Loucy (cell line): ENCODE measurements around the gene HFE.

Experiments used
- CTCF ChIP-seq: fragments of 200-600 bp; sonication (generic); conservative IDR thresholded peaks from 2 replicates; pipeline ENCODE4 v1.5.1; 2014; ENCODE audit warnings: mild to moderate bottlenecking, antibody characterized with exemption, low read length
- EZH2phosphoT487 ChIP-seq: fragments of 200-600 bp; IDR thresholded peaks from 2 replicates; pipeline ENCODE4 v1.6.1; 2018; ENCODE audit warnings: antibody characterized with exemption, mild to moderate bottlenecking, moderate library complexity, borderline replicate concordance

GRCh38 chr6:26116267-26116666 is 29.0 kb downstream of the HFE start:
- no peak for TF ChIP-seq CTCF
- no peak for TF ChIP-seq EZH2phosphoT487
